DND-41 (cell line): ENCODE measurements around the gene VTI1A.

Experiments
- EZH2 ChIP-seq: IDR thresholded peaks from 3 replicates; pipeline ENCODE4 v1.6.1; 2012; ENCODE audit warnings: borderline replicate concordance, low read depth, mild to moderate bottlenecking, moderate library complexity, low read length, inconsistent platforms; ENCODE audit not compliant: severe bottlenecking
- TF ChIP-seq, protein P1 (sequence below): IDR thresholded peaks from 2 replicates; pipeline ENCODE4 v1.5.1; 2012; ENCODE audit warnings: borderline replicate concordance, low read length, moderate library complexity, mild to moderate bottlenecking; ENCODE audit not compliant: poor library complexity, severe bottlenecking; ENCODE audit errors: extremely low read depth

DNA sequence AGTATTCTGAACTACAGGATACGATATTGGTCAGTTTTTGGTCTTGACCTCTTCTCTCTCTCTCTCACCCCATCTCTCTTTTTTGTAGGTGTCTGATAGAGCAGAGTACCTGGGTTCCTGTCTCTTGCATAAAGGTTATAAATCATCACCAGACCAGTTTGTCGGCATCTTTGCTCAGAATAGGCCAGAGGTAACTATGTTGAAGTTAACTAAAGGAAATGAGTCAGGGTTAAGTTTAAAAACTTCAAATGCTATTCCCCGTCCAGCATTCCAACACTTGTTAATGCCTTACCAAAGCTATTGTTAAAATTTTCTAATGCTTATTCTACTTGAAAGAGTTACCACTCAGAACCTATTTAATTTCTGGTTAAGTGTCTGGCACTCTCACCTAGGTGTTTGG lies 42.4 kb upstream of the VTI1A start:
- TF ChIP-seq, protein P1, sequence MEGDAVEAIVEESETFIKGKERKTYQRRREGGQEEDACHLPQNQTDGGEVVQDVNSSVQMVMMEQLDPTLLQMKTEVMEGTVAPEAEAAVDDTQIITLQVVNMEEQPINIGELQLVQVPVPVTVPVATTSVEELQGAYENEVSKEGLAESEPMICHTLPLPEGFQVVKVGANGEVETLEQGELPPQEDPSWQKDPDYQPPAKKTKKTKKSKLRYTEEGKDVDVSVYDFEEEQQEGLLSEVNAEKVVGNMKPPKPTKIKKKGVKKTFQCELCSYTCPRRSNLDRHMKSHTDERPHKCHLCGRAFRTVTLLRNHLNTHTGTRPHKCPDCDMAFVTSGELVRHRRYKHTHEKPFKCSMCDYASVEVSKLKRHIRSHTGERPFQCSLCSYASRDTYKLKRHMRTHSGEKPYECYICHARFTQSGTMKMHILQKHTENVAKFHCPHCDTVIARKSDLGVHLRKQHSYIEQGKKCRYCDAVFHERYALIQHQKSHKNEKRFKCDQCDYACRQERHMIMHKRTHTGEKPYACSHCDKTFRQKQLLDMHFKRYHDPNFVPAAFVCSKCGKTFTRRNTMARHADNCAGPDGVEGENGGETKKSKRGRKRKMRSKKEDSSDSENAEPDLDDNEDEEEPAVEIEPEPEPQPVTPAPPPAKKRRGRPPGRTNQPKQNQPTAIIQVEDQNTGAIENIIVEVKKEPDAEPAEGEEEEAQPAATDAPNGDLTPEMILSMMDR = no peak
- TF ChIP-seq EZH2 = no peak
